Stimulated activated naive CD8-positive, alpha-beta T cell treated with anti-CD3 and anti-CD28 coated beads, Interleukin-15, amount 100 ng/mL, for 72 hours (primary cell): ENCODE results near the gene AHNAK2.
A peak's percentile ranks its signal among the peaks of the same experiment; 100 is the strongest.

Experiments used
- ATAC-seq: fragments of 150-1000 bp; cut with Tn5 transposase; 2 replicates; pipeline ENCODE4 v1.10.0; 2021; ENCODE audit warnings: mild to moderate bottlenecking, moderate library complexity
- DNase-seq, 2 donors: peaks; one replicate each; pipeline ENCODE4 v3.0.0; 2021 to 2022
- H3K27ac Mint-ChIP-seq, 2 donors: one replicate each; pipeline ENCODE4 v1.8.0; 2022; ENCODE audit warnings: mild to moderate bottlenecking in 2 of 2, mixed read lengths in 2 of 2, moderate library complexity in 2 of 2
- H3K27me3 Mint-ChIP-seq: one replicate; pipeline ENCODE4 v1.8.0; 2022; ENCODE audit warnings: mixed read lengths
- H3K4me1 Mint-ChIP-seq: one replicate; pipeline ENCODE4 v1.8.0; 2022; ENCODE audit warnings: mild to moderate bottlenecking, mixed read lengths
- H3K4me3 Mint-ChIP-seq, 2 donors: one replicate each; pipeline ENCODE4 v1.8.0; 2022; ENCODE audit warnings: mild to moderate bottlenecking in 2 of 2, mixed read lengths in 2 of 2, moderate library complexity in 1 of 2
- H3K9me3 Mint-ChIP-seq, 2 donors: one replicate each; pipeline ENCODE4 v1.8.0; 2022; ENCODE audit warnings: mixed read lengths in 2 of 2

Gene AHNAK2

DNA sequence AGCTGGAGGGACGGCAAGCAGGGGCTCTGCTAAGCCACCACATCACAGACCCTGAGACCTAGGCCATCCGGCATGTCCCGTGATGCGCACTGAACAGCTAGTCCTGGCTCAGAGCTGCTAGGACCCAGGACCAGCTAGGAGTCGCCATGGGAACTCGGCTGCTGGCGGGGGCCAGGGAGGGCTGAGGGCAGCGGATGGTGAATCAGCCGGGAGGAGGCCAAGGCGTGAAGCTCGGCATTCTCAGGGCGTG, 5.1 kb downstream of the AHNAK2 start:
- Mint-ChIP-seq H3K27me3 (peaks cover 53% of the 10 kb centered on the region), H3K27ac (no peak overlapping the region), H3K4me1 (peaks cover 24% of the 10 kb centered on the region), H3K9me3 (no peaks in the 10 kb centered on the region), H3K4me3 (no peak overlapping the region)
- ATAC-seq = no peak
- DNase-seq = no peak

DNA sequence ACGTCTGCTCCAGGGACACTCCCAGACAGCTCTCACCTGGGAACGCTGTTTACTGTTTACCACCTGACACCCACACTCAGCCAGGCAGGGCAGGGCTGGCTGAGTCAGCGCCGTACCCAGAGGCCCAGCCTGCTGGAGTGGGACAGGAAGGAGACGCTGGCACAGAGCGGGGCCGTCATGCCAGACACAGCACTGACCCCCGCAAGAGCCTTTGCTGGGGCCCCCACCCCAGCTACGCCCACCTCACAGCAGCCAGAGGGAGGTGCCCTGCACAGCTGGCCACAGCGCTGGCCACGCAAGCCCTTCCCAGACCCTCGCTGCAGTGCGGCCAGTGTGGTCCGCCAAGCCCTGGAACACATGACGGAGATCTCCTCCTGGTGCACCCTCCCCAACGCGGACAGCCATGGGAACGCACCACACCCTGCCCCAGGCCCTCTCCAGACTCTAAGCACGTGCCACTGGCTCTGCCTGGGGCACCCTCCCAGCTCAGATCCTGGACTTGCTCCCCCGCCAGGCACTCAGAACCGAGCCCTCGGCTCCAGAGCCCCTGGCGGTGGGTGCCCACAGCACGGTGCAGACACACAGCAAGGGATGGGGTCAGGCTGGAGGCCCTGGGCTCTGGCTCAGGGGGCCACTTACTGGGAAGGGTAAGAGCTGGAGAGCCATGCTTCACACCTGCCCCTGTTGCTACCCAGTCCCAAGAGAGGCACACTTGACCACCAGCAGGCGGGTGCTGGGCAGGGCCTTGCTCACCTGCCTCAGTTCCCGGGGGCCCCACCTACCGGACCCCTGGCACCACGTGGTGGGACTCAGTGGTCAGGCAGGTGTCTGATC, 5.7 kb downstream of the AHNAK2 start:
- peaks cover 53% of the 10 kb centered on the region for H3K27me3 Mint-ChIP-seq
- peak overlapping the region in 1 of 2 donors; percentile 78 for H3K27ac Mint-ChIP-seq
- ATAC-seq = no peak
- DNase-seq = no peak
- no peaks in the 10 kb centered on the region for H3K9me3 Mint-ChIP-seq
- H3K4me3 Mint-ChIP-seq = no peak overlapping the region
- H3K4me1 Mint-ChIP-seq = peaks cover 26% of the 10 kb centered on the region

DNA sequence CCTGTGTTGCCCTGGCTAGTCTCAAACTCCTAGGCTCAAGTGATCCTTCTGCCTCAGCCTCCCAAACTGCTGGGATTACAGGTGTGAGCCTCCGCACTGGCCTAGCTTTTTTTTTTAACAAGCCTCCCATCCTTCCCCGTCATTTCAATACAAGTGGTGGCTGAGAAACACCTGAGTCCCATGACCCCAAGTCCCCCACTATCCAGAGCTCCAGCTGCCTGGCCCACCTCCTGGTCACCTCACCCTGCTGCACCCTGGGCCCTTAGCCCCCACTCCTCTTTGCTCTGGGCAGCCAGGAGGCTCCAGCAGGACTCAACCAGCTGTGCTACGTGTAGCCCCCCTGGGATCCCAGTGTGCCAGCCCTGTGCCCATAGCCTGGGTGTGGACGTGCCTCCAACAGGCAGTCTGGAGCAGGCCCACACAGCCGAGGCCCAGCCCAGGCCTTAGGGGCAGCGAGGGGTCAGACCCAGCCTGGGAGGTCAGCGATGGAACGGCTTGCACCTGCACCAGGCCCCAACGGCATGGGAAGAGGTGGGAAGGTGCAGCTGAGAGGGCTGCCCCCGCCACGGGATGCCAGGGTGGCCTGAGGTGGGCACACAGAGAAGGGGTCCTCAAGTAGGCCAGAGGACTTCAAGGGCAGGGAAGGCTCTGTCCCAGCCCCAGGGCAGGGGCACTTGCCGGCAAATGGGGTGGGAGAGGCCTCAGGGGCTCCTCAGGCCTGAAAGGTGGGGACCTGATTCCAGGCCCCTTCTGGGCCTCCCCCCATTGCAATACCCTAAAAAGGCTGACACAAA, 6.5 kb downstream of the AHNAK2 start:
- Mint-ChIP-seq H3K4me3 (no peak overlapping the region), H3K27me3 (peaks cover 53% of the 10 kb centered on the region), H3K9me3 (no peaks in the 10 kb centered on the region), H3K4me1 (peaks cover 21% of the 10 kb centered on the region), H3K27ac (no peak overlapping the region)
- ATAC-seq = no peak
- no peak for DNase-seq

DNA sequence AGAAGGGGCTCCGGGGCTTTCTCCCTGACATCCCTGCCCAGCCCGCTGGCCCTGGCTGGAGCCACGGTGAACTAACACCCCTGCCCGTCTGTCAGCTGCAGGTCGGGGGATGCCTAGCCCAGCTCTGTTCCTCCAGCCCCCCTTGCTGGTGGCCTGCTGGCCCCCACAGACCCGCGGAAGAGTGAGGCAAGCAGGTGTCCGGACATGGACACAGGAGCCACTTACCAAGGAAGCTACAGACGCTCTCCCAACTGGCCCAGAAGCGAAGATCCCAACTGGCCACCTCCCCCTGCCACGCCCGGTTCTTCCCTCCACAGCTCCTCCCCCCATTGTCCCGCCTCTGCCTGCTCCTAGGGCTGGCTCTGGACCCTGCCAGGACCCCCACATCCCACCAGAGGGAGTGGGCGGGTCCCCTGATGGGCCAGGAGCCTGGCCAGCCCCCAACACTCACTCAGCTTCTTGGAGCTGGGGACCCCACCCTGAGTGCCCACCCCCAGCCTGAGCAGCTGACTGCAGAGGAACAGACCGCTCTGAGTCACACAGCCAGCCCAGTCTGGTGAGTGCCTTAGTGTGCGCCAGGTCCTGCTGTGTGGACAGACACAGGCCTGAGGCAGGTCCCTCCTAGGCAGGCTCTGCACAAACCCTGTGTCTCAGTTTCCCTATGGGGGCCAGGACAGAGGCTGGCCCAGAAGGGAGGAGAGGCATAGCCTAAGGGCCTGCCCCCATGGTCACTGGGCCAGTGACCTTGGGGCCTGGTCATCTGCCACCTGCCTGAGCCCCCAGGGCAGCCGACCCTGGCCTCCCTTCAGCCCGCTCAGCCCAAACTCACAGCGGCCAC, 7.7 kb downstream of the AHNAK2 start:
- Mint-ChIP-seq H3K27ac (no peak overlapping the region), H3K4me1 (peaks cover 11% of the 10 kb centered on the region), H3K27me3 (peaks cover 51% of the 10 kb centered on the region), H3K4me3 (no peak overlapping the region), H3K9me3 (no peaks in the 10 kb centered on the region)
- no peak for ATAC-seq
- DNase-seq = no peak

DNA sequence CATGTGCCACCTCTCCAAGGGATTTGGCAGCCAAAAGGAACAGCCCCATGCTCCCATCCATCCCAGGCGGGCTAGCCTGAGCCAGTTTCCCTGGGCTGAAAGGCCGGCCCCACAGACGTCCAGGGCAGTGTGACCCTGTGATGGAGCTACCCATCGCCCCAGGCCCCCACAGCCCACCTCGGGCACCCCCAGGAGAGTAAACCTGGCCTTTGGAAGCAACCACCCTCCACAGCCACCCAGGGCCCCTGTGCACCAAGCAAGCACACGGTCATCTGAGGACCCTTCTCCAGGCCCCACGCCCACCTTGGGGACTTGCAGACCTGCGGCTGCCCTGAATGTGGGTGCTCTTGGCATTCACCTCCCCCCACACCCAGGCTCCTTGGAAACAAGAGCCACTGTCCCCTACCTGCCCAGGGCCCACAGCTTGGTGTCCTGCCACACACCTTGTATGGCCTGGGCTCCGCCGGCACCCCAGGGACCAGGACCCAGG, 8.4 kb downstream of the AHNAK2 start:
- ATAC-seq = no peak

DNA sequence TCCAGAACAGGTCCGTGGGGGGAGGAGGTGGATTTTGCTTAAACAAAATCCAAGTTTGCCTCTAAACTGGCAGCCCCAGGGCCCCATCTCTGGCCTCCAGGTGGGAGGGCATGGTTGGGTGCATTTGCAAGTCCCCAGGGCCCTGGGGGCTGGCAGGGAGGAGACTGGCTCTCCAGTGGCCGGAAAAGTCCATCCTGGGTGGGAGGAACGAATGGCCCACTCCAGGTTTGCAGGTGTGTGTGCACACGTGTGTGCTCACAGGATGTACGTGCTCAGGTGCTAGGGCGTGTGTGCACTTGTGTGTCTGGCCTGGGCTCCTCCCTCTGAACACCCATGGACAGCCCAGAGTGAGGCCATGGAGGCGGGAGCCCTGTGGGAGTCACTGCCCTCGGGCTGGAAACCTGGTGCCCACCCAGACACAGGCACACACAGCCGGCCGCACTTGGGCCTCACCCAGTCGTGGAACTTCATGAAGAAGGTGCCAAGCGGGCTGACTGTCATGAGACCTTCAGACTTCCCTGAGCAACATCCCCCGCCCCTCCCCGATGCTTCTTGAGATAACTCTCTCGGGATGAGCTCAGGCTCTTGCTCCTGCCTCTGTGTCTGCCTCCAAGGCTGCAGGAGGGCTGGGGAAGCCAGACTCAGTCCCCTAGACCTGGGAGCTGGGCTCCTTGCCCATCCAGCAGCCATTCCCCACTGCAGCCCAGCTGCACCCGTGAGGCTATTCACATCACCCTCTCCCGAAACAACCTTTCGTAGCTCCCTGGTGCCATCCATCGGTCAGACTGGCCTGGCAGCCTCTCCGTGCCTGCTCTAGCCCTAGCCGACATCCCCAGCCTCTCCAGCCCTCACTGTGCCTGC, 9.4 kb downstream of the AHNAK2 start:
- DNase-seq (no peak), ATAC-seq (no peak)
- Mint-ChIP-seq H3K27me3 (peaks cover 40% of the 10 kb centered on the region), H3K4me3 (no peak overlapping the region), H3K4me1 (peaks cover 10% of the 10 kb centered on the region), H3K9me3 (no peaks in the 10 kb centered on the region), H3K27ac (no peak overlapping the region)

More for the DNA sequence above, 8.4 kb downstream of the AHNAK2 start:
- Mint-ChIP-seq H3K4me3 (no peak overlapping the region), H3K9me3 (no peaks in the 10 kb centered on the region), H3K27me3 (peaks cover 47% of the 10 kb centered on the region), H3K27ac (no peak overlapping the region), H3K4me1 (peaks cover 10% of the 10 kb centered on the region)
- DNase-seq = no peak

DNA sequence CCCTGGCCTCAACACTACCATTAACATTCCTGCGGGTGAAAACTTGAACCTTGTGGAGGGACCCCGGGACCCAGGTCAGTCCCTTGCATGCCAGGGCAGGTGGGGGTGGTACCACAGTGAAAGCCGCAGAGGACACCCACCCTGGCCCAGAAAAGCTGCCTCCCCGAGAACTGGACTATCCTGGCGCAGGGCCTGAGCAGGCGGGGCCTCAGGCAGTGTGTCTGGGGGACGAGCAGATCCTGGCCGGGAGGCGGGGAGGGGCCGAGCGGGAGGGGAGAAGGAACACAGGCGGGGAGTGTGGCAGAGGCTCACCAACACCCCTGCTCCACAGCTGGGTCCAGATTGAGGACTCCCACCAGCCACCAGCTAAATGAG, 10.0 kb downstream of the AHNAK2 start:
- H3K27me3 Mint-ChIP-seq = peaks cover 40% of the 10 kb centered on the region
- H3K4me1 Mint-ChIP-seq = peaks cover 10% of the 10 kb centered on the region
- DNase-seq (no peak), ATAC-seq (no peak)
- no peak overlapping the region for H3K27ac Mint-ChIP-seq
- no peaks in the 10 kb centered on the region for H3K9me3 Mint-ChIP-seq
- no peak overlapping the region for H3K4me3 Mint-ChIP-seq

DNA sequence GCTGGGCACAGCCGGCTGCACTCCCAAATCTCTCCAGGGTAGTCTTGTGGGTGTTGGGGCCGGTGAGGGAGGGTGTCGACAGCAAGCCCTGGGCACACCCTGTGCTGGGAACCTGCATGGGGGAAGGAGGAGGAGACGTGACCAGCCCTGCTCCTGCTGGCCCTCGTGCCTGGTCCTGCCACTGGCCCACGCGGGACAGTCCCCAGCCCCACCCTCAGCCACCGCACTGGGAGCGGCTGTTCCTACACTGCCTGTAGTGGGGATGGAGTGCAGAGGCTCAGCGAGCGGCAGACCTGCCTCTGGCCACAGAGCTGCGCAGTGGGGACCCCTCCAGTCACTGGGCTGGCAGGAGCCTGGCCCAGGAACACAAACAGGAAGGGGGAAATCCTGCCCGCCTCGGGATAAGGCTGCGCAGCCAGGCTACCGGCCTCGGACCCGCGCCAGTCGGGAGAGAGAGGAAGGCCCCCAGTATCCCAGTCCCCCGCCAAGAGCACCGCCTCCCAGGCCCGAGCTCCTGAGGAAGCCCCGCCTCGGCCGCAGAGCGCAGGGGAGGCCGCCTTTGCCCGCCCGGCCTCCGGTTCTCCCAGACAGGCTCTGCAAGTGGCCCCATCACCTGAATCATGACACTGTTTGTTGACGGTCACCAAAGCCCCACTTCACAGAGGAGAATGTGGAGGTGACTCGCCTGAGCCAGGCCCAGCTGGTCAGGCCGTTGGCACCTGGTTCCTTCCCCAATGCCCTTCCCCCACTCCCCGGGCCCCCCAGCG, 10.6 kb downstream of the AHNAK2 start:
- H3K27ac Mint-ChIP-seq = no peak overlapping the region
- DNase-seq = no peak
- no peak for ATAC-seq
- no peak overlapping the region for H3K4me3 Mint-ChIP-seq
- peaks cover 40% of the 10 kb centered on the region for H3K27me3 Mint-ChIP-seq
- no peaks in the 10 kb centered on the region for H3K9me3 Mint-ChIP-seq
- H3K4me1 Mint-ChIP-seq = peaks cover 10% of the 10 kb centered on the region

DNA sequence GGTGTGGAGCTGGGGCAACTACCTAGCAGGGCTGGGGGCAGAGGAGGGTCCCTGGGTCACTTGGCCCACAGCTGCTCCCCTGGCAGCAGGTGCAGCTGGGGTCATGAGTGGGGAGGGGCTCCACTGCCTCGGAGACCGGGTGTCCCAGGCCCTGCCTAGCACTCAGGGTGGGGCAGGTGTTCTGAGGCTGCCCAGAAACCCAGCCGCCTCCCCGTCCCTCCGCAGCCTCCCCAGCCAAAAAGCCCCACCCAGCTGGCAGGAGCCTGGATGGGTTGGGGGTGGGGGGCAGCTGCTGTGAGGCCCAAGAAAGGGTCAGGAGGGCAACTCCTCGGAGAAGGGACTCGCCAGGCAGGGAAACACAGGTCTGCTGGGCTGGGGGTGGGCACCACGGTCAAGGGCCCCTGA, 11.2 kb downstream of the AHNAK2 start:
- ATAC-seq (no peak), DNase-seq (no peak)
- Mint-ChIP-seq H3K4me1 (peaks cover 10% of the 10 kb centered on the region), H3K9me3 (no peaks in the 10 kb centered on the region), H3K4me3 (no peak overlapping the region), H3K27ac (no peak overlapping the region), H3K27me3 (peaks cover 40% of the 10 kb centered on the region)

DNA sequence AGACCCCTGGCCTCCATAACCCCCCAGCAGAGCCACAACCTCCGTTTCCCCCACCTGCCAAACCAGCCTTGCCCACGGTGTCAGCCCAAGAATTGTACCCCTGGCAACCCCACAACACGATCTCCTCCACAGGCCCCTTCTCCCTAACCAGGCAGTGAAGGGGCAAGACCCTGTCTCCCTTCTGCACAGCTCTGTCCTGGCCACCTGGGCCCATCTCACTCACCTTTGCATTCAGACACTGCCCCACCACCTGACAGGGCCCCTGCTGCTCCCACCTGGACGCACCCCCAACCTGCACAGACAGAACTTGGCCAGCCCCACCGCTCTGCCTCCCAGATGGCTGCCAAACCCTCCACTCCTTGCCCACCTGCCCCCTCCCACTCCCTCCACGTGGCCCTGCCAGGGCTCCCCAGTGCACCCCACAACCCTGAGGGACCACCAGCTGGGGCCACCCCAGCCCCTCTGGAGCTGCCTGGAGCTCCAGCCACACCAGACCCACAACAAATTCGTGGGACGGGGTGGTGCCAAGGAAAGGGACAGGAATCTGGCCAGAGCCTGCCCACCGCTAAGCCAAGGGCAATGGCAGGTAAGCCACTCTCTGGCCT, 11.8 kb downstream of the AHNAK2 start:
- Mint-ChIP-seq H3K4me1 (peaks cover 10% of the 10 kb centered on the region), H3K27ac (no peak overlapping the region), H3K27me3 (peaks cover 40% of the 10 kb centered on the region), H3K4me3 (no peak overlapping the region), H3K9me3 (no peaks in the 10 kb centered on the region)
- DNase-seq (no peak), ATAC-seq (no peak)

DNA sequence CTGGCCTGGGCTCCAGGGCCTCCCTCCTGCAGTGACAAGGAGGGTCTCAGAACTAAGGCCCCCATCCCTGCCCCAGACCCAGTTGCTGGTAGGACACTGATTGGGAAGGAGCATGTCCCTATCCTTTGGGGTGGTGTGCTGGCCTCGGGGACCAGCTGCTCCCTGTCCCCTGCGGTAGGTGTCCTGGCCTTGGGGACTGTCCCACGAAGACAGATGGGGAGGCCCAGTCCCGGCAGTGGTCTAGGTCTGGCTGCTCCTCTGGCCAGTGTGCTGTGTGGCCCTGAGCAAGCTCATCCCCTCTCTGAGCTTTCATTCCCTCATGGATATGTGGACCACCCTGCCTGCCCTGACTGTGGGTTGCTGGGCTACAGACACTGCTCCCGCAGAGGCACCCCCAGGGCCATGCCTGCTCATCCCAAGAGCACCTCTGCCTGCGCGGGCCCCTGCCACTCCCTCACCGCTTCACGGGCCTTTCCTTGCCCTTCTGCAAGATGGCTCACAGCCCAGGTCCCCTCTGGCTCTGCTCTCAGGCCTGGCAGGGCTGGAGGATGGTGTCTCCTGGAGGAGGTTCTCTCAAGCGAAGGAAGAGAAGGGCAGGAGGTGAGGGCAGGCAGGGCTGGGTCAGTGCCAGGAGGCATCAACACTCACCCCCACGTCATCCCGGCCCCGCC, 12.5 kb downstream of the AHNAK2 start:
- Mint-ChIP-seq H3K4me3 (no peak overlapping the region), H3K27me3 (peaks cover 41% of the 10 kb centered on the region), H3K27ac (no peak overlapping the region), H3K4me1 (peaks cover 10% of the 10 kb centered on the region), H3K9me3 (no peaks in the 10 kb centered on the region)
- ATAC-seq = peak; percentile 21
- no peak for DNase-seq

DNA sequence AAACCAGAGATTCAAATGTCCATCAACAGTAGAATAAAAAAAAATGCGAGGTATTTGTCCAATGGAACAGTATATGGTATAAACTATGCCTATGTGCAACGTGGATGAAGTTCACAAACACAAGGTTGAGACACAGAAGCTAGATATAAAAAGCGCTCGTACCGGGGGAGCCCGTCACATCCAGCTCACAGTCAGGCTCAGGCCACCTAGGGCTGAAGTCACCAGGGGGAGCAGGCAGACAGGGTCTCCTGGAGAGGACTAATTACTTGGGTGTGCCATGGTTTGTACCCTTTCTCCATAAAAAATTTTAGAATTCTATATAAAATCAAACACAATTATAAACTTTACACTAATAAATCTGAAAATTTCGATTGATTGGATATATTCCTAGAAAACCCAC, 13.6 kb downstream of the AHNAK2 start:
- H3K4me3 Mint-ChIP-seq = no peak overlapping the region
- no peaks in the 10 kb centered on the region for H3K9me3 Mint-ChIP-seq
- peaks cover 10% of the 10 kb centered on the region for H3K4me1 Mint-ChIP-seq
- H3K27ac Mint-ChIP-seq = no peak overlapping the region
- DNase-seq (no peak), ATAC-seq (no peak)
- peaks cover 45% of the 10 kb centered on the region for H3K27me3 Mint-ChIP-seq

DNA sequence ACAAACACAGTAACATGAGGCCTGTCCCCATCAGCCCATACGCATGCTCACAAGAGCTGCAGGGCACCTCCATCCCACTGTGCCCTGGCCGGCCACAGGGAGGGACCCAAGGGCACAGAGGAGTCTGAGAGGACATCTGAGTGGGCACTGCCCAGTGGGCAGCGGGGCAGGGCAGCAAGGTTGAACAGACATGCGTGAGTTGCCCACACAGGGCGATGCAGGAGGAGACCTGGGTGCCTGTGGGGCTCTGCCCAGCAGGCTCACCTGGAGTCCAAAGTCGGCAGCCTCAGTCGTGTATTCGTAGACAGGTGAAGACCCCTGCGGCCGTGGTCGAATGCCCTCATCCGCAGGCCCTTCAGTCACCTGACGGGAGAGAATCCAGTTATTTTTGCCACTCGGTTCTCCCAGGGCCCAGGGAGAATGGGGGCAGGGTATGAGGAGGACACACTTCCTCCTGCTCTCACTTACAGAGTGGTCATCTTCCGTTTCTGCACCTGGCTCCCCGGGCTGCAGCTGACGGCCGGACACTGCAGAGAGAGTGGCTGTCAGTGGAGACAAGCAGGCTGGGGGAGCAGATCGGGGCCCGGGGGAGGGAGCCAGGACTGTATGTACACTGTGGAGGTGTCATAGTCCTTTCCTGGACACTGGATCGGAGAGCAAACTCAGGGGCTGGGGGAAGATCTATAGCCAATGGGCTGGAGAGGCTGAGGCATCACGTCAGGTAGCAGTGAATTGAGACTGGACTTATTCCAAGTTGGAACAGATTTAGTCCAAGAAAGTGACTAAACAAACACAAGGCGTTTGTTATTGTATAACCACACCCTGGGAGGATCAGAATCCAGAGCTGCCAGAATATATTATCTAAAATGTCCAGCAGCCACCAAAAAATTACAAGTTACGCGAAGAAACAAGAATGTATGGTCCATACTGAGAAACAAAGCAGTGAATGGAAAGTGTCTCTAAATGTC, 20.7 kb downstream of the AHNAK2 start:
- no peaks in the 10 kb centered on the region for H3K9me3 Mint-ChIP-seq
- H3K4me1 Mint-ChIP-seq = no peaks in the 10 kb centered on the region
- no peak for DNase-seq
- ATAC-seq = no peak
- H3K4me3 Mint-ChIP-seq = no peak overlapping the region
- peaks cover 31% of the 10 kb centered on the region for H3K27me3 Mint-ChIP-seq
- peak overlapping the region in 1 of 2 donors; percentile 49 for H3K27ac Mint-ChIP-seq
